HEK293 (cell line): ENCODE results near the gene KBTBD3.

Experiments used
- CTCF ChIA-PET: fragments of 350-600 bp; formaldehyde crosslinking; extraction: SDS; loops from one replicate; lab custom pipeline; 2021; ENCODE audit warnings: antibody characterized with exemption; lab: Yijun Ruan, JAX
- POLR2A ChIA-PET: fragments of 300-600 bp; formaldehyde crosslinking; extraction: SDS; loops from one replicate; lab custom pipeline; 2020; ENCODE audit warnings: antibody characterized with exemption, inconsistent platforms; lab: Yijun Ruan, JAX
- H3K27ac ChIP-seq: fragments of 200-500 bp; sonication (Bioruptor generic); 2 replicates; pipeline ENCODE4 v1.5.1; 2014; ENCODE audit warnings: low read depth, low read length, control low read depth, inconsistent platforms; ENCODE audit errors: extremely low read depth
- H3K36me3 ChIP-seq, 2 experiments: fragments of 200-500 bp in 1 of 2; sonication (Bioruptor generic) in 1 of 2; 1 replicate in 1 of 2; 2 replicates in 1 of 2; pipeline ENCODE4 v1.5.1; 2014 to 2017; ENCODE audit warnings: inconsistent platforms in 2 of 2, low read length in 2 of 2; ENCODE audit not compliant: control insufficient read depth in 2 of 2, insufficient read depth in 1 of 2
- H3K4me1 ChIP-seq: fragments of 200-500 bp; sonication (Bioruptor generic); 2 replicates; pipeline ENCODE4 v1.5.1; 2014; ENCODE audit warnings: mild to moderate bottlenecking, low read length, inconsistent platforms; ENCODE audit not compliant: control insufficient read depth, insufficient read depth
- H3K4me3 ChIP-seq: 2 replicates; pipeline ENCODE4 v1.5.1; 2011; ENCODE audit warnings: low read depth, mild to moderate bottlenecking, control low read depth, low read length, moderate library complexity
- H3K9me3 ChIP-seq: fragments of 200-500 bp; sonication (Bioruptor generic); 2 replicates; pipeline ENCODE4 v1.5.1; 2014; ENCODE audit warnings: low read depth, low read length, inconsistent platforms; ENCODE audit not compliant: control insufficient read depth, insufficient read depth
- GLI4 ChIP-seq: fragments of 450-650 bp; formaldehyde crosslinking; IDR thresholded peaks from 2 replicates; pipeline ENCODE4 v1.5.1; 2016; ENCODE audit warnings: missing biosample characterization, missing genetic modification characterization
- REPIN1 ChIP-seq: fragments of 450-650 bp; formaldehyde crosslinking; IDR thresholded peaks from 2 replicates; pipeline ENCODE4 v1.5.1; 2017; ENCODE audit warnings: missing biosample characterization, missing genetic modification characterization, low read depth
- WT1 ChIP-seq: fragments of 450-650 bp; formaldehyde crosslinking; IDR thresholded peaks from 2 replicates; pipeline ENCODE4 v1.5.1; 2016; ENCODE audit warnings: missing biosample characterization, missing genetic modification characterization
- ZFHX2 ChIP-seq: fragments of 450-650 bp; formaldehyde crosslinking; conservative IDR thresholded peaks from 2 replicates; pipeline ENCODE4 v1.5.1; 2016; ENCODE audit warnings: missing biosample characterization, missing genetic modification characterization
- ZIC2 ChIP-seq: fragments of 450-650 bp; formaldehyde crosslinking; IDR thresholded peaks from 2 replicates; pipeline ENCODE4 v1.5.1; 2016; ENCODE audit warnings: missing biosample characterization, missing genetic modification characterization
- ZNF19 ChIP-seq: fragments of 450-650 bp; formaldehyde crosslinking; IDR thresholded peaks from 2 replicates; pipeline ENCODE4; 2016; ENCODE audit warnings: missing biosample characterization, missing genetic modification characterization, low read depth
- ZNF248 ChIP-seq: fragments of 450-650 bp; formaldehyde crosslinking; IDR thresholded peaks from 2 replicates; pipeline ENCODE4 v1.5.1; 2017; ENCODE audit warnings: missing biosample characterization, missing genetic modification characterization
- ZNF311 ChIP-seq: fragments of 450-650 bp; formaldehyde crosslinking; IDR thresholded peaks from 2 replicates; pipeline ENCODE4 v1.5.1; 2017; ENCODE audit warnings: missing biosample characterization, missing genetic modification characterization, borderline replicate concordance
- ZNF423 ChIP-seq: fragments of 450-650 bp; formaldehyde crosslinking; IDR thresholded peaks from 2 replicates; pipeline ENCODE4 v1.5.1; 2016; ENCODE audit warnings: missing biosample characterization, missing genetic modification characterization
- ZNF560 ChIP-seq: fragments of 450-650 bp; formaldehyde crosslinking; IDR thresholded peaks from 2 replicates; pipeline ENCODE4 v1.5.1; 2017; ENCODE audit warnings: missing biosample characterization, missing genetic modification characterization, borderline replicate concordance
- TF ChIP-seq, protein P1 (sequence below): fragments of 450-650 bp; formaldehyde crosslinking; IDR thresholded peaks from 2 replicates; pipeline ENCODE4 v1.5.1; 2016; ENCODE audit warnings: missing biosample characterization, missing genetic modification characterization
- TF ChIP-seq, protein P2 (sequence below): fragments of 450-650 bp; IDR thresholded peaks from 2 replicates; pipeline ENCODE4 v1.5.1; 2018; ENCODE audit warnings: missing biosample characterization, mild to moderate bottlenecking, missing genetic modification characterization
- TF ChIP-seq, protein P3 (sequence below): fragments of 450-650 bp; formaldehyde crosslinking; IDR thresholded peaks from 2 replicates; pipeline ENCODE4 v1.5.1; 2016; ENCODE audit warnings: missing biosample characterization, missing genetic modification characterization
- TF ChIP-seq, protein P4 (sequence below): fragments of 450-650 bp; formaldehyde crosslinking; IDR thresholded peaks from 2 replicates; pipeline ENCODE4 v1.5.1; 2016; ENCODE audit warnings: missing biosample characterization, missing genetic modification characterization
- TF ChIP-seq, protein P5 (sequence below): fragments of 450-650 bp; formaldehyde crosslinking; IDR thresholded peaks from 2 replicates; pipeline ENCODE4 v1.5.1; 2017; ENCODE audit warnings: missing biosample characterization, missing genetic modification characterization
- TF ChIP-seq, protein P6 (sequence below): fragments of 450-650 bp; formaldehyde crosslinking; IDR thresholded peaks from 2 replicates; pipeline ENCODE4 v1.5.1; 2016; ENCODE audit warnings: missing biosample characterization, missing genetic modification characterization
- TF ChIP-seq, protein P7 (sequence below): fragments of 450-650 bp; formaldehyde crosslinking; IDR thresholded peaks from 2 replicates; pipeline ENCODE4 v1.5.1; 2016; ENCODE audit warnings: missing biosample characterization, missing genetic modification characterization

KBTBD3 gene

DNA sequence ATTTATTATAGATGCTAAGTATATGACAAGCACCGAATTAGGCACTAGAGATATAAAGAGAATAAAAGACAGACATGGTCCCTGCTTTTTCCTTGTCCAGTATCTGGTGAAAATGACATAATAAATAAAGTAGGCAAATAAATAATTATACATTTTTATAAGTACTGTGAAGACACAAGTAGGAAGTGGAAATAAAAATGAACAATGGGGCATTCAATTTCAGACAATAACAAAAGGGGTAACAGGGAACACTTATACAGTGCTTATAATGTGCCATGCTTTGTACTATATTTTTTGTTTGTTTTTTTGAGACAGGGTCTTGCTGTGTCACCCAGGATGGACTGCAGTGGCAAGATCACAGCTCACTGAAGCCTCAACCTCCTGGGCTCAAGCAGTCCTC, 4.3 kb downstream of the KBTBD3 start (continued):
- TF ChIP-seq, protein P1, sequence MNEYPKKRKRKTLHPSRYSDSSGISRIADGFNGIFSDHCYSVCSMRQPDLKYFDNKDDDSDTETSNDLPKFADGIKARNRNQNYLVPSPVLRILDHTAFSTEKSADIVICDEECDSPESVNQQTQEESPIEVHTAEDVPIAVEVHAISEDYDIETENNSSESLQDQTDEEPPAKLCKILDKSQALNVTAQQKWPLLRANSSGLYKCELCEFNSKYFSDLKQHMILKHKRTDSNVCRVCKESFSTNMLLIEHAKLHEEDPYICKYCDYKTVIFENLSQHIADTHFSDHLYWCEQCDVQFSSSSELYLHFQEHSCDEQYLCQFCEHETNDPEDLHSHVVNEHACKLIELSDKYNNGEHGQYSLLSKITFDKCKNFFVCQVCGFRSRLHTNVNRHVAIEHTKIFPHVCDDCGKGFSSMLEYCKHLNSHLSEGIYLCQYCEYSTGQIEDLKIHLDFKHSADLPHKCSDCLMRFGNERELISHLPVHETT = no peak
- TF ChIP-seq, protein P2, sequence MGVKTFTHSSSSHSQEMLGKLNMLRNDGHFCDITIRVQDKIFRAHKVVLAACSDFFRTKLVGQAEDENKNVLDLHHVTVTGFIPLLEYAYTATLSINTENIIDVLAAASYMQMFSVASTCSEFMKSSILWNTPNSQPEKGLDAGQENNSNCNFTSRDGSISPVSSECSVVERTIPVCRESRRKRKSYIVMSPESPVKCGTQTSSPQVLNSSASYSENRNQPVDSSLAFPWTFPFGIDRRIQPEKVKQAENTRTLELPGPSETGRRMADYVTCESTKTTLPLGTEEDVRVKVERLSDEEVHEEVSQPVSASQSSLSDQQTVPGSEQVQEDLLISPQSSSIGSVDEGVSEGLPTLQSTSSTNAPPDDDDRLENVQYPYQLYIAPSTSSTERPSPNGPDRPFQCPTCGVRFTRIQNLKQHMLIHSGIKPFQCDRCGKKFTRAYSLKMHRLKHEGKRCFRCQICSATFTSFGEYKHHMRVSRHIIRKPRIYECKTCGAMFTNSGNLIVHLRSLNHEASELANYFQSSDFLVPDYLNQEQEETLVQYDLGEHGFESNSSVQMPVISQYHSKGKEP (tag by site-specific recombination) = no peak
- no peak for TF ChIP-seq ZNF560 (tag by site-specific recombination)
- TF ChIP-seq, protein P3, sequence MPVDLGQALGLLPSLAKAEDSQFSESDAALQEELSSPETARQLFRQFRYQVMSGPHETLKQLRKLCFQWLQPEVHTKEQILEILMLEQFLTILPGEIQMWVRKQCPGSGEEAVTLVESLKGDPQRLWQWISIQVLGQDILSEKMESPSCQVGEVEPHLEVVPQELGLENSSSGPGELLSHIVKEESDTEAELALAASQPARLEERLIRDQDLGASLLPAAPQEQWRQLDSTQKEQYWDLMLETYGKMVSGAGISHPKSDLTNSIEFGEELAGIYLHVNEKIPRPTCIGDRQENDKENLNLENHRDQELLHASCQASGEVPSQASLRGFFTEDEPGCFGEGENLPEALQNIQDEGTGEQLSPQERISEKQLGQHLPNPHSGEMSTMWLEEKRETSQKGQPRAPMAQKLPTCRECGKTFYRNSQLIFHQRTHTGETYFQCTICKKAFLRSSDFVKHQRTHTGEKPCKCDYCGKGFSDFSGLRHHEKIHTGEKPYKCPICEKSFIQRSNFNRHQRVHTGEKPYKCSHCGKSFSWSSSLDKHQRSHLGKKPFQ = no peak
- TF ChIP-seq, protein P4, sequence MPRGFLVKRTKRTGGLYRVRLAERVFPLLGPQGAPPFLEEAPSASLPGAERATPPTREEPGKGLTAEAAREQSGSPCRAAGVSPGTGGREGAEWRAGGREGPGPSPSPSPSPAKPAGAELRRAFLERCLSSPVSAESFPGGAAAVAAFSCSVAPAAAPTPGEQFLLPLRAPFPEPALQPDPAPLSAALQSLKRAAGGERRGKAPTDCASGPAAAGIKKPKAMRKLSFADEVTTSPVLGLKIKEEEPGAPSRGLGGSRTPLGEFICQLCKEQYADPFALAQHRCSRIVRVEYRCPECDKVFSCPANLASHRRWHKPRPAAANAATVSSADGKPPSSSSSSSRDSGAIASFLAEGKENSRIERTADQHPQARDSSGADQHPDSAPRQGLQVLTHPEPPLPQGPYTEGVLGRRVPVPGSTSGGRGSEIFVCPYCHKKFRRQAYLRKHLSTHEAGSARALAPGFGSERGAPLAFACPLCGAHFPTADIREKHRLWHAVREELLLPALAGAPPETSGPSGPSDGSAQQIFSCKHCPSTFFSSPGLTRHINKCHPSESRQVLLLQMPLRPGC (tag by site-specific recombination) = no peak
- no peak for TF ChIP-seq ZNF311 (tag by site-specific recombination)
- TF ChIP-seq, all 188 proteins: peak for 0

DNA sequence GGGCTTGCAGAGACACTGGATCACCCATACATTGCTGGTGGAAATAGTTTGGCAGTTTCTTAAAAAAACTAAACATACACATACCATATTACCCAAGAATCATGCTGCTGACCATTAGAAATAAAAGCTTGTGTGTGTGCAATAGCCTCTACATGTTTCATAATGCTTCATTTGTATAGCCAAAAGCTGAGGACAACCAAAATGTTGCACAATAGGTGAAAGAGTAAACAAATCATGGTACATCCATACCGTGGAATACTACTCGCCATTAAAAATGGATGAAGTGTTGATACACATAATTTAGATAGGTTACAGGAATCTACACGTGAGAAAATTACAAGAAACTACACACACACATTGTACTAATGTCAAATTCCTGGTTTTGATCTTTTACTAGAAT, 6.5 kb downstream of the KBTBD3 start:
- Histone ChIP-seq H3K4me3 (no peak overlapping the region), H3K9me3 (no peaks in the 10 kb centered on the region), H3K4me1 (no peaks in the 10 kb centered on the region), H3K27ac (no peak overlapping the region), H3K36me3 (no peaks in the 10 kb centered on the region)
- POLR2A ChIA-PET = no interaction called here
- CTCF ChIA-PET = interaction anchor here (0.7 kb wide), 2 partner anchors 10 to 1247 kb away, joined by 3 read pairs; no protein-coding TSS in a partner anchor
- TF ChIP-seq ZNF19 (tag by site-specific recombination) (no peak), ZIC2 (no peak), REPIN1 (tag by site-specific recombination) (no peak), ZNF248 (tag by site-specific recombination) (no peak), GLI4 (no peak), ZFHX2 (tag by site-specific recombination) (no peak), WT1 (tag by site-specific recombination) (no peak), ZNF423 (tag by site-specific recombination) (no peak)
- TF ChIP-seq, protein P5, sequence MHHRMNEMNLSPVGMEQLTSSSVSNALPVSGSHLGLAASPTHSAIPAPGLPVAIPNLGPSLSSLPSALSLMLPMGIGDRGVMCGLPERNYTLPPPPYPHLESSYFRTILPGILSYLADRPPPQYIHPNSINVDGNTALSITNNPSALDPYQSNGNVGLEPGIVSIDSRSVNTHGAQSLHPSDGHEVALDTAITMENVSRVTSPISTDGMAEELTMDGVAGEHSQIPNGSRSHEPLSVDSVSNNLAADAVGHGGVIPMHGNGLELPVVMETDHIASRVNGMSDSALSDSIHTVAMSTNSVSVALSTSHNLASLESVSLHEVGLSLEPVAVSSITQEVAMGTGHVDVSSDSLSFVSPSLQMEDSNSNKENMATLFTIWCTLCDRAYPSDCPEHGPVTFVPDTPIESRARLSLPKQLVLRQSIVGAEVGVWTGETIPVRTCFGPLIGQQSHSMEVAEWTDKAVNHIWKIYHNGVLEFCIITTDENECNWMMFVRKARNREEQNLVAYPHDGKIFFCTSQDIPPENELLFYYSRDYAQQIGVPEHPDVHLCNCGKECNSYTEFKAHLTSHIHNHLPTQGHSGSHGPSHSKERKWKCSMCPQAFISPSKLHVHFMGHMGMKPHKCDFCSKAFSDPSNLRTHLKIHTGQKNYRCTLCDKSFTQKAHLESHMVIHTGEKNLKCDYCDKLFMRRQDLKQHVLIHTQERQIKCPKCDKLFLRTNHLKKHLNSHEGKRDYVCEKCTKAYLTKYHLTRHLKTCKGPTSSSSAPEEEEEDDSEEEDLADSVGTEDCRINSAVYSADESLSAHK (tag by site-specific recombination) = no peak
- TF ChIP-seq, protein P6, sequence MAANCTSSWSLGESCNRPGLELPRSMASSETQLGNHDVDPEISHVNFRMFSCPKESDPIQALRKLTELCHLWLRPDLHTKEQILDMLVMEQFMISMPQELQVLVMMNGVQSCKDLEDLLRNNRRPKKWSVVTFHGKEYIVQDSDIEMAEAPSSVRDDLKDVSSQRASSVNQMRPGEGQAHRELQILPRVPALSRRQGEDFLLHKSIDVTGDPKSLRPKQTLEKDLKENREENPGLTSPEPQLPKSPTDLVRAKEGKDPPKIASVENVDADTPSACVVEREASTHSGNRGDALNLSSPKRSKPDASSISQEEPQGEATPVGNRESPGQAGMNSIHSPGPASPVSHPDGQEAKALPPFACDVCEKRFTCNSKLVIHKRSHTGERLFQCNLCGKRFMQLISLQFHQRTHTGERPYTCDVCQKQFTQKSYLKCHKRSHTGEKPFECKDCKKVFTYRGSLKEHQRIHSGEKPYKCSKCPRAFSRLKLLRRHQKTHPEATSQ = no peak
- TF ChIP-seq, protein P7, sequence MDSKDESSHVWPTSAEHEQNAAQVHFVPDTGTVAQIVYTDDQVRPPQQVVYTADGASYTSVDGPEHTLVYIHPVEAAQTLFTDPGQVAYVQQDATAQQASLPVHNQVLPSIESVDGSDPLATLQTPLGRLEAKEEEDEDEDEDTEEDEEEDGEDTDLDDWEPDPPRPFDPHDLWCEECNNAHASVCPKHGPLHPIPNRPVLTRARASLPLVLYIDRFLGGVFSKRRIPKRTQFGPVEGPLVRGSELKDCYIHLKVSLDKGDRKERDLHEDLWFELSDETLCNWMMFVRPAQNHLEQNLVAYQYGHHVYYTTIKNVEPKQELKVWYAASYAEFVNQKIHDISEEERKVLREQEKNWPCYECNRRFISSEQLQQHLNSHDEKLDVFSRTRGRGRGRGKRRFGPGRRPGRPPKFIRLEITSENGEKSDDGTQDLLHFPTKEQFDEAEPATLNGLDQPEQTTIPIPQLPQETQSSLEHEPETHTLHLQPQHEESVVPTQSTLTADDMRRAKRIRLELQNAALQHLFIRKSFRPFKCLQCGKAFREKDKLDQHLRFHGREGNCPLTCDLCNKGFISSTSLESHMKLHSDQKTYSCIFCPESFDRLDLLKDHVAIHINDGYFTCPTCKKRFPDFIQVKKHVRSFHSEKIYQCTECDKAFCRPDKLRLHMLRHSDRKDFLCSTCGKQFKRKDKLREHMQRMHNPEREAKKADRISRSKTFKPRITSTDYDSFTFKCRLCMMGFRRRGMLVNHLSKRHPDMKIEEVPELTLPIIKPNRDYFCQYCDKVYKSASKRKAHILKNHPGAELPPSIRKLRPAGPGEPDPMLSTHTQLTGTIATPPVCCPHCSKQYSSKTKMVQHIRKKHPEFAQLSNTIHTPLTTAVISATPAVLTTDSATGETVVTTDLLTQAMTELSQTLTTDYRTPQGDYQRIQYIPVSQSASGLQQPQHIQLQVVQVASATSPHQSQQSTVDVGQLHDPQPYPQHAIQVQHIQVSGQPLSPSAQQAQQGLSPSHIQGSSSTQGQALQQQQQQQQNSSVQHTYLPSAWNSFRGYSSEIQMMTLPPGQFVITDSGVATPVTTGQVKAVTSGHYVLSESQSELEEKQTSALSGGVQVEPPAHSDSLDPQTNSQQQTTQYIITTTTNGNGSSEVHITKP (tag by site-specific recombination) = no peak
- TF ChIP-seq, protein P3 = no peak
